ENCODE data around the gene BMAL2.

The BMAL2 gene

GRCh38 chr12:27359578-27360340 is 27.1 kb downstream of the BMAL2 start:
- DNase-seq = no peak

- DNase-seq = no peak
Observed at GRCh38 chr12:27361372-27361771, 28.7 kb downstream of the BMAL2 start.

- no peak for DNase-seq
Observed at GRCh38 chr12:27366621-27367020, 34.0 kb downstream of the BMAL2 start.

- DNase-seq = no peak
Observed at GRCh38 chr12:27367078-27367477, 34.4 kb downstream of the BMAL2 start.

GRCh38 chr12:27382171-27382795 is 49.6 kb downstream of the BMAL2 start:
- no peak for DNase-seq

Measured in stimulated activated CD4-positive, alpha-beta T cell treated with anti-CD3 and anti-CD28 coated beads, Interleukin-4, amount 100 ng/mL, for 4 hours (primary cell).